NB4 (cell line): Measurements from ENCODE around the gene NLGN4X.

Experiments used
- DNase-seq: peaks from one replicate; pipeline ENCODE4 v3.0.0; 2010; ENCODE audit warnings: low read depth
- H3K4me3 ChIP-seq: one replicate; pipeline ENCODE4 v1.5.1; 2011; ENCODE audit warnings: mild to moderate bottlenecking, low read depth, low read length, moderate library complexity
- MYC ChIP-seq: IDR thresholded peaks from 2 replicates; pipeline ENCODE4 v1.6.1; 2011; ENCODE audit warnings: low read depth, low read length
- POLR2A ChIP-seq: IDR thresholded peaks from 2 replicates; pipeline ENCODE4 v1.6.1; 2011; ENCODE audit warnings: mild to moderate bottlenecking; ENCODE audit not compliant: insufficient read length; ENCODE audit errors: extremely low read depth
- TF ChIP-seq, protein P1 (sequence below): IDR thresholded peaks from 2 replicates; pipeline ENCODE4 v1.6.1; 2011; ENCODE audit warnings: low read depth, low read length
- TF ChIP-seq, protein P2 (sequence below): IDR thresholded peaks from one replicate; pipeline ENCODE4 v1.5.1; 2012; ENCODE audit warnings: low read depth, low read length

The NLGN4X gene

DNA sequence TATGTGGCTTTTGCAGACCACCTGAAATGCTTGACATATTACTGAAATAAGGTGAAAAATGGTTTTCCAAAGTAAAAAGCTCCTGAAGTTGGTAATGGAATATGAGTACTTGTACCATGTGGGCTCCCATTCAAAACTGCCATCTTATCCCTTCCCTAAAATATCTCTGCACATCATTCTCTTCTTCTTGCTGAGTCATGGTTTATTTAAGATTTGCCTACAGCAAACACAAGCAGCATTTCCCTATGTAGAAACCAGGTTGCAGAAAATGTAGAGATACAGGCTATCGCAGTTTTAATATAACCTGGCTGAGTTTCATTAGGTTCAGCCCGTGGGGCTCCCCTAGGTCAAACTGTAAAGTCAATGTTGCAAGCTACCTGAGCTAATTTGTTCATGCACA, 270.1 kb downstream of the NLGN4X start:
- no peak for DNase-seq
- H3K4me3 ChIP-seq, result no peak overlapping the region
- TF ChIP-seq, protein P1, sequence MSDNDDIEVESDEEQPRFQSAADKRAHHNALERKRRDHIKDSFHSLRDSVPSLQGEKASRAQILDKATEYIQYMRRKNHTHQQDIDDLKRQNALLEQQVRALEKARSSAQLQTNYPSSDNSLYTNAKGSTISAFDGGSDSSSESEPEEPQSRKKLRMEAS, result no peak
- TF ChIP-seq MYC (no peak), POLR2A (no peak)
- TF ChIP-seq, protein P2, sequence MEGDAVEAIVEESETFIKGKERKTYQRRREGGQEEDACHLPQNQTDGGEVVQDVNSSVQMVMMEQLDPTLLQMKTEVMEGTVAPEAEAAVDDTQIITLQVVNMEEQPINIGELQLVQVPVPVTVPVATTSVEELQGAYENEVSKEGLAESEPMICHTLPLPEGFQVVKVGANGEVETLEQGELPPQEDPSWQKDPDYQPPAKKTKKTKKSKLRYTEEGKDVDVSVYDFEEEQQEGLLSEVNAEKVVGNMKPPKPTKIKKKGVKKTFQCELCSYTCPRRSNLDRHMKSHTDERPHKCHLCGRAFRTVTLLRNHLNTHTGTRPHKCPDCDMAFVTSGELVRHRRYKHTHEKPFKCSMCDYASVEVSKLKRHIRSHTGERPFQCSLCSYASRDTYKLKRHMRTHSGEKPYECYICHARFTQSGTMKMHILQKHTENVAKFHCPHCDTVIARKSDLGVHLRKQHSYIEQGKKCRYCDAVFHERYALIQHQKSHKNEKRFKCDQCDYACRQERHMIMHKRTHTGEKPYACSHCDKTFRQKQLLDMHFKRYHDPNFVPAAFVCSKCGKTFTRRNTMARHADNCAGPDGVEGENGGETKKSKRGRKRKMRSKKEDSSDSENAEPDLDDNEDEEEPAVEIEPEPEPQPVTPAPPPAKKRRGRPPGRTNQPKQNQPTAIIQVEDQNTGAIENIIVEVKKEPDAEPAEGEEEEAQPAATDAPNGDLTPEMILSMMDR, result no peak

DNA sequence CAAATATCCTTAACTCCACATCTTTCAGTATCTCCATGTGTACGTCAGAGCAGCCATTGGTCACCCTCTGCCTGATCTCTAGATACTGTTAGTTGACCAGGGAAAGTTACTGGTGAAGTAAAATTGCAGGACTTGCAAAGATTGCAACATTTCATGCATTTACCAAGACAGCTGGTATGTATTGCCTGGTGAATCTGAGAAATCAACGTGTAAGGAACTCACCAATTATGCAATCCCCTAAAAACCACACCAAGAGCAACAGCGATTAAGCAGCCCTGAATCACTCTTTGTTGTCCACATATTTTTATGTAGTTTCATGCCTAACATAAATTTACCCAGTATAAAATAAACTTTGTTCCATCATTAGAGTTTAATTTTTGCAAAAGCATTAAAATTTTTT, 271.2 kb downstream of the NLGN4X start:
- peak; percentile 39 for DNase-seq
- H3K4me3 ChIP-seq, result no peak overlapping the region
- TF ChIP-seq POLR2A, result no peak

DNA sequence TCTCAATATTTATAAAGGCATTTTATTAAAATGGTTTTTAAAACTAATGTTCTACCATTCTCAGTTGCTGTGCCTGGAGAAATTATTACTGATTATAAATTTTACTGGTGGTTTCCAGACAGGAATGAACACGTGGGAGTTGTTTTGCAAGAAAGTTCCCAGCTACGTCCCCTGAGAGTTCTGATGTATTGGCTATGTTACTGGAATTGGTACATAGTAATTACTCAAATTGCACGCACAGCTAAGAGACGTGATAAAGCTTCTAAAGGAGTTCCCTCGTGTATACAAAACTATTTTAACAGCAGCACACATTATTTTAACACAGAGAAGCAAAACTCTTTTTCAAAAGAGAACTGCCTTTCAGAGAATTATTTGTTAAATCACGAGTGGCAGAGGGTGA, 292.2 kb downstream of the NLGN4X start:
- TF ChIP-seq, protein P1, result no peak
- TF ChIP-seq POLR2A (no peak), MYC (no peak)
- TF ChIP-seq, protein P2, result no peak
- no peak for DNase-seq

DNA sequence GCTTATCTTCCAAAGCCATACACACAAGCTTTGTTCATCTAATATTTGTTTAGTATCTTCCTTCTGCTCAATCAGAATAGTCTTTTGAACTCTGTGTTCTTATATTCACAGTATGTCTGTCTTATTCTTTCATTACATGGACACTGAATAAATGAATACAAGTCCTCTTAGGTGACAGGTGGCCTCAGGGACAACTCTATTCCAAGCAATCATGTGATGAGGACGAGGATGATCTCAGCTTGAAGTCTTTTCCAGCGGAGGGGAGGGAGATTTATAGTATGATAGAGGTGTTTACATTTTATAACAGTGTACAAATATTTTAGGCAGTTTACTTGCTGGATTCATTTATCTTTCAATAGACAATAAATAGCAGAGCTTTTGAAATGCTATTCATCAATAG, 300.4 kb downstream of the NLGN4X start:
- no peak overlapping the region for H3K4me3 ChIP-seq
- TF ChIP-seq MYC (no peak), POLR2A (no peak)
- TF ChIP-seq, protein P1, result no peak
- TF ChIP-seq, protein P2, result no peak
- no peak for DNase-seq

More for the DNA sequence above, 292.2 kb downstream of the NLGN4X start:
- H3K4me3 ChIP-seq, result no peak overlapping the region

DNA sequence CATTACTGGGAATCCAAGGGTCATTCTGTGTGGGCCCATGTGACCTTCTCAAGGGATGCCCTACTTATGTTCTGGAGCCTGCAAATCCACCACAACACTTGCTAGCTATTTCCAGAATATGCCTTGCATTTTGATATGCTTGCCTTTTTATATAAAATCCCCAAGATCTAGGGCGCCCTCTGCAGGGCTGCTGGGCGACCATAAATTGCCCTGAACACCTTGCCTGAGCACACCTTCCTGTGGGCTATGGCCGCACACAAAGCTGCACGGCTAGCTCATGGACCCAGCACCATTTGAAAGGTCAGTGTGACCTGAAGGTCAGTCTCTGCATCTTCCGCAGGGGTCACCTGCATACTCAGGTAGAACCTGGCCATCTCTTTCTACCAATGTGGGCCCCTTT, 311.7 kb downstream of the NLGN4X start:
- peak; percentile 8 for DNase-seq
- TF ChIP-seq, protein P2, result peak; percentile 19
- no peak for TF ChIP-seq POLR2A
- H3K4me3 ChIP-seq, result no peak overlapping the region

DNA sequence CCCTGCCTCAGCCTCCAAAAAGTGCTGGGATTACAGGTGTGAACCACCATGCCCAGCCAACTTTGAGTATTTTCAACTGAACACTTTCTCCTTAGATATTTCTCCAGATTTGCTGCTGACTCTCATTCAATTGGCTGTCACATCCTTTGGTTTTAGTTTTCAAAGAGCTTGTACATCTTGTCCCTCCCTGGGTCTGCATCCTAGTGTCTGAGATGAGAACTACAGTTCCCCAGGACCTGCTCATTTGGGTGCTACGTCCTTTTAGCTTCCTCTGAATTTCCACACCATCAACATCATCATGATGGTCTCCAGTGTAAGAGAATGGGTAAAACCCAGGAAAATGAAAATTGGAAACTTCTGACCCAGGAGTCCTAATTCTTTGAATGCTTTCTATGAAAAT, 312.9 kb downstream of the NLGN4X start:
- DNase-seq, result no peak
- H3K4me3 ChIP-seq, result no peak overlapping the region
- TF ChIP-seq, protein P1, result no peak
- TF ChIP-seq MYC (no peak), POLR2A (no peak)
- TF ChIP-seq, protein P2, result no peak
